T47D (cell line): Measurements from ENCODE around the gene TBC1D20.
A peak's percentile ranks its signal among the peaks of the same experiment; 100 is the strongest.

Experiments
- DNase-seq, 2 experiments: peaks; one replicate each; pipeline versions ENCODE4 v3.0.0 to v3.0.0-alpha.2; 2011 to 2012; ENCODE audit warnings: low read depth in 1 of 2, low spot score in 1 of 2
- JUND ChIP-seq: IDR thresholded peaks from 2 replicates; pipeline ENCODE4 v1.6.1; 2012; ENCODE audit warnings: low read depth
- in situ Hi-C: cut with HindIII; loops from 2 replicates; pipeline ENCODE4 v1.10.0; 2016; ENCODE audit warnings: low sequenced_read_pairs, low pct_unique_long_range_greater_than_20kb

The TBC1D20 gene

DNA sequence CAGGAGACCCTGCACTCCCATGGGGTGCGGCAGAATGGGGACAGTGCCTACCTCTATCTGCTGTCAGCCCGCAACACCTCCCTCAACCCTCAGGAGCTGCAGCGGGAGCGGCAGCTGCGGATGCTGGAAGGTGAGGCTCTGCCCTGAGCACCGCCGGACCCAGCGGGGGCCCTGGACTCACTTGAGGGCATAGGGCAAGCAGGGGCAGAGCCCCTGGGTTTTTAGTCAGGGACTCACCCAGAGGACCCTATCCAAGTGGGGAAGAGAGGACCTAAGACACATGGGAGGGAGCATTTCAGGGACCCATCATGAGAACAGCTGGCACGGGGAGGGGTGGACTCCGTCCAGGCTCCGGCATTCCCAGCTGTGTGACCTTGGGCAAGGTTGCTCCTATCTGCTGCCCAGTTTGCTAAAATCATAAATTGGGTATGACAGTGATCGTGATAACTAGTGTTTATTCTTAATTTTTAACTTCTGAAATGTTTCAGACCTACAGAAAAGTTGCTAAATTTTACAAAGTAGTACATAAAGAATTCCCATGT, 44.5 kb downstream of the TBC1D20 start:
- no peak for TF ChIP-seq JUND
- no peak for DNase-seq
- in situ Hi-C loops, result no loop called here

DNA sequence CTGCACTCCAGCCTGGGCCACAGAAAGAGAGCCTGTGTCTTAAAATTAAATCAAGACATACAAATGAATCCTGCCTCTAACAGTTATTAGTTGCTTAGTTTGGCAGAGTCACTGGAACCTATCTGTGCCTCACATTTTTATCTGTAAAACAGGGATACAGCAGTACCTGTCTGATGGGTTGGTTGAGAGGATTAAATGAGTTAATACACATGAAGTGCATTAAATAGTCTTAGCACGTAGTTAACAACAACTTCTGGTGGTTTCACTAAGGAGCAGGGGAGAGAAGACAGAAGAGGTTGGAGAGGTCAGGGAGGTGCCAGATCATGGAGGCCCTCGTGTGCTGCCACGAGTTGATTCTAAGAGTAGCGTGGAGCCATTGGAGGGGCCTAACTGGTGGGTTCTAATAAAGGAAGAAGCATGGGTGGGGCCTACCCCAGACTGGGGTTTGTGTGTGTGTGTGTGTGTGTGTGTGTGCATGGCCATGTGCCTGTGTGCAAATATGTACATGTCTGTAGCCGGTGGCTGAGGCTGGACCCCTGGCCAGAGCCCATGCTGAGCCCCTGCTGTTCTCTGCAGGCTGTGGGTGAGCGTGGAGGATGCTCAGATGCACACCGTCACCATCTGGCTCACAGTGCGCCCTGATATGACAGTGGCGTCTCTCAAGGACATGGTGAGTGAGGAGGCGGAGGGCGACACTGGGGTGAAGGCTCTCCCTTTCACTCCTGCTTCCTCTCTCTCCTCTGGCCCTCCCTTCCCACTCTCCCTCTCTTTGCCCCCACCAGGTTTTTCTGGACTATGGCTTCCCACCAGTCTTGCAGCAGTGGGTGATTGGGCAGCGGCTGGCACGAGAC, 45.2 kb downstream of the TBC1D20 start:
- in situ Hi-C loops, result no loop called here
- TF ChIP-seq JUND, result no peak
- no peak for DNase-seq

- in situ Hi-C loops, result no loop called here
- no peak for DNase-seq
Observed at GRCh38 chr20:415820-416322, 46.5 kb downstream of the TBC1D20 start.

DNA sequence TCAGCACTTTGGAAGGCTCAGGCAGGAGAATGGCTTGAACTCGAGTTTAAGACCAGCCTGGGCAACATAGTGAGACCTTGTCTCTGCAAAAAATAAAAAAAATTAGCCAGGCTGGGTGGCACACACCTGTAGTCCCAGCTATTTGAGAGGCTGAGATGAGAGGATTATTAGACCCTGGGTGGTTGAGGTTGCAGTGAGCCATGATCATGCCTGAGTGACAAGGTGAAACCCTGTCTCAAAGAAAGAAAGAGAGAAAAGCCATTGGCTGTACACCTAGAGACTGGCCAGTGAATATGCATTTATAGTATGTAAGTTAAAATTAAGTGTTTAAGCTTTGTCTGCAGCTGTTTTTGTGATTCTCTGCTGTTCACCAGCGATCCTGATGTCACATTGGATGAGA, 48.2 kb downstream of the TBC1D20 start:
- DNase-seq, result no peak
- in situ Hi-C loops, result no loop called here
- no peak for TF ChIP-seq JUND

More at GRCh38 chr20:415820-416322, 46.5 kb downstream of the TBC1D20 start:
- TF ChIP-seq JUND, result no peak

- TF ChIP-seq JUND, result no peak
- DNase-seq, result no peak
- in situ Hi-C loops, result no loop called here
Observed at GRCh38 chr20:412081-412480, 50.3 kb downstream of the TBC1D20 start.

DNA sequence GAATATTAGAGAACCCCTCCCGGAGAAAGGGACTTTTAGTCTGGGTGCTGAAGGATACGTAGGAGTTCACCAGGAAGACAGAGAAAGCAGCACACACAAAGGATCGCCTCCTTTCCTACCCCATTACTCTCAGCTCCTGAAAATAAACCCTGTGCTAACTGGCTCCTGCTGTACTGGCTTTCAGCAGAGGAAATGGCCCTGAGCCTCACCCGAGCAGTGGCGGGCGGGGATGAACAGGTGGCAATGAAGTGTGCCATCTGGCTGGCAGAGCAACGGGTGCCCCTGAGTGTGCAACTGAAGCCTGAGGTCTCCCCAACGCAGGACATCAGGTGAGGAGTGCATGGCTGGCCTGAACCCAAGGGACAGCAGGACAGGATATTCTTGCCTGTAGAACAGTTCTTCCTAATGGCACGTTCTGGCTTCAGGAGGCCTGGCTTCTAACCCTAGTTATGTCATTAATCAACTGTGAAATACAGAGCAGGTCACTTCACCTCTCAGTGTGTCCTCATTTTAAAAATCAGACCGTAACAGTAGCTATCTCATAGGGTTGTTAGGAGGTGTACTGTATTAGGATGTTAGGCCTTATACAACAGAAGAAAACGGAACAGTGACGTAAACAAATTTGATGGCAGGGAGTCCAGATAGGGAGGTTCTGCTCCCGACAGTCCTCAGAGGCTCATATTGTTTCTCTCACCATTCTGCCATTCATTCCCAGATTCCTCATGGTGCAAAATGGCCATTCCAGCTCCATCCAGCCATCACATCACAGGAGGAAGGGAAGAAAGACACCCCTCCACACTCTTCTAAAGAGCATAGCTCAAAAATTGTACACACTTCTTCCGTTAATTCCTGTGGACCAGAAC, 52.4 kb downstream of the TBC1D20 start:
- no peak for DNase-seq
- TF ChIP-seq JUND, result no peak
- in situ Hi-C loops, result no loop called here

- no peak for TF ChIP-seq JUND
- in situ Hi-C loops, result no loop called here
- DNase-seq, result no peak
Observed at GRCh38 chr20:408843-409696, 53.3 kb downstream of the TBC1D20 start.

DNA sequence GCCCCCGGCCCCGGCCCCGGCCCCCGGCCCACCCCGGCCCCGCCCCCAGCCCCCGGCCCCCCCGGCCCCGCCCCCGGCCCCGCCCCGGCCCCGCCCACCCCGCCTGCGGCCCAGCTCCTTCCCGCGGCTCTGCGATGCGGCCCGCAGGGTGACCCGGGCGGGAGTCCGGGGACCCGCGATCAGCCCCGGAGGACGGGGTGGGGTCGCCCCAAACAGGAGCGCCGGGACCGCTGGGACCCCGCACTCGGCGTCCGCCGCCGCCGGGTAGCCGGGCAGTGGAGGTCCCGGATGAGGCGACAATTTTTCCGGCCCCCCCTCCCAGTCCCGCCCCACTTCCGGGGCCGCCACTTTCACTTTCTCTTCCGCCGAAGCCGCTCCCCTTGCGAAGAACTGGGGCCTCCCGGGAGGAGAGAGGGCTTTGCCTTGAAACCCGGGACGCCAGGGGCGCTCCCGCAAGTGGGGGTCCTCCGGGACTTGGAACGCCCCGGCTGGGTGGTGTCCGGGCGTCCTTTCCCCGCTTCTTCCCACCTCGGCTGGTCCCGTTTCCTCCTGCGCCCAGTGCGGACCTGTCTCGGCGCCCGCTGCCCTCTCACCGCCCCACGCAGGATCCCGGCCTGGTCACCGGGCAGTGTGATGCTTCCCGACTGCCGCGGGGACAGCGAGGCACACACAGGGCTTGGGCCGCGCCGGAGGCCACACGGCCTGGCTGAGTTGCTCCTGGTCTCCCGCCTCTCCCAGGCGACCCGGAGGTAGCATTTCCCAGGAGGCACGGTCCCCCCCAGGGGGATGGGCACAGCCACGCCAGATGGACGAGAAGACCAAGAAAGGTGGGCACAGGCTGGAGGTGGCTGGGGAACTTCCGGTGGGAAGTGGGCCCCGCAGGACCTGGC, 54.1 kb downstream of the TBC1D20 start, which contains the start of gene RBCK1:
TSS of gene RBCK1 (plus strand) at position 347 of the 890 bp plus-strand sequence. CDS start at position 806, 459 bp downstream.
- TF ChIP-seq JUND, result no peak
- peak; percentile 88 to 94 for DNase-seq
- in situ Hi-C loops, result no loop called here

DNA sequence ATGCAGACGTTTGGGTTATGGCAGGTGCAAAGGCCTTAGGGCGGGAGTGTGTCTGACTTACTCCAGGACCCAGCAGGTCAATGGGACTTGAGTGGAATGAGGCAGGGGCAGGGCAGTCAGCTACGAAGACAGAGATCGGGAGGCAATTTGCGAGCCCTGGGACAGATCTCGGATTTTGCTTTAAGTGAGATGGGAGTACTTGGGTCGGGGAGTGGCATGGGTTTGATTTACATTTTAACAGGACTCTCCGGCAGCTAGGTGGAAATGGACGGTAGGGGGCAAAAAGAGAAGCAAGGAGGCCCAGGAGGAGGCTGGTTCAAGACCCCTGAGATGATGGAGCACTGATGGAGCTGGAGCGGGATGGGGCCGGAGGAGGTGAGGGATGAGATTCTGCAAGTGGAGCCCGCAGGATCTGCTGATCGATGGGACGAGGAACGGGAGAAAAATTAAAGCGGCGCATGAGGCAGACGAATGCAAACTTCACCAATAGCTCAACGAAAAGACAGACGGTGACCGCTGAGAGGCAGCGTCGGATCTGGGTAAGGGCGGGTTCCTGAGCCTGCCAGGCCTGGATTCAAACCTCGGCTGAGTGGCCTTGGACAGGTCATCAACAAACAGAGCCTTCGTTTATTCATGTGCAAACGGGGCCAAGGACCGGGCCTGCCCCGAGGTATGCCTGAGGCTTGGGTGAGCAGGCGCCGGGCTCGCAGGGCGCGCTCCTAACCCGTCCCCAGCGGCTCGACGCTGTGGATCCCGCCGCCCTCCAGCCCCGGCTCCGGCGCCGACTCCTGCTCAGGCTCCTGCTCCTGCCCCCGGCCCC, 55.0 kb downstream of the TBC1D20 start:
- no peak for TF ChIP-seq JUND
- in situ Hi-C loops, result no loop called here

More for the DNA sequence above, 55.0 kb downstream of the TBC1D20 start:
- DNase-seq, result peak; percentile 86 to 89
